Kidney (tissue), 14 donors: ENCODE measurements around the gene TMEM204. TPM values are rescaled to one million over a fixed set of nuclear protein-coding genes. Genes with fewer than 3 reads are reported as not detected.

Experiments
- DNase-seq, 5 donors: peaks; one replicate each; pipeline ENCODE4 v3.0.0-alpha.2; 2013 to 2020
- FAIRE-seq: peaks from 2 replicates; lab custom pipeline; 2012; peaks lifted over from hg19 to GRCh38; lab: Jason Lieb, UNC
- H3K27ac ChIP-seq, 2 donors: one replicate each; pipeline ENCODE4 v1.7.0; 2013; ENCODE audit warnings: low read depth in 2 of 2, low read length in 2 of 2, inconsistent platforms in 1 of 2
- H3K27me3 ChIP-seq: one replicate; pipeline ENCODE4 v1.7.1; 2013; ENCODE audit warnings: low read length, inconsistent platforms; ENCODE audit not compliant: control insufficient read depth, insufficient read depth
- H3K36me3 ChIP-seq, 3 donors: one replicate each; pipeline versions ENCODE4 v1.7.0 to v1.7.1; 2013; ENCODE audit warnings: low read length in 3 of 3, control low read depth in 1 of 3, inconsistent platforms in 1 of 3; ENCODE audit not compliant: insufficient read depth in 3 of 3, control insufficient read depth in 2 of 3
- H3K4me1 ChIP-seq, 3 donors: one replicate each; pipeline versions ENCODE4 v1.7.0 to v1.7.1; 2013; ENCODE audit warnings: low read length in 3 of 3, inconsistent platforms in 1 of 3, low read depth in 1 of 3; ENCODE audit not compliant: control insufficient read depth in 2 of 3, insufficient read depth in 2 of 3
- H3K4me3 ChIP-seq, 3 donors: one replicate each; pipeline versions ENCODE4 v1.7.0 to v1.8.1; 2013; ENCODE audit warnings: low read length in 3 of 3, control low read depth in 1 of 3, inconsistent platforms in 1 of 3
- H3K9ac ChIP-seq, 3 donors: one replicate each; pipeline versions ENCODE4 v1.7.0 to v1.7.1; 2013; ENCODE audit warnings: low read length in 3 of 3, control low read depth in 1 of 3, inconsistent platforms in 1 of 3
- H3K9me3 ChIP-seq, 3 donors: one replicate each; pipeline versions ENCODE4 v1.7.0 to v1.7.1; 2013; ENCODE audit warnings: low read length in 3 of 3, control low read depth in 1 of 3, inconsistent platforms in 1 of 3; ENCODE audit not compliant: control insufficient read depth in 2 of 3, insufficient read depth in 1 of 3
- CTCF ChIP-seq: IDR thresholded peaks from 3 replicates; pipeline ENCODE4 v1.5.1; 2012; ENCODE audit warnings: mild to moderate bottlenecking, moderate library complexity, borderline replicate concordance; ENCODE audit not compliant: insufficient read depth; ENCODE audit errors: extremely low read depth
- intact Hi-C: fragments of 100-400 bp; cut with DNase I; formaldehyde crosslinking; loops from one replicate; pipeline ENCODE4 v1.11.1; 2022
- polyA plus RNA-seq: library from polyadenylated mRNA; stranded (reverse); fragments of 350-450 nt; fragmentation: Illumina TruSeq; extraction: RNeasy Lipid Tissue Mini Kit (QIAGEN cat#74804); gene quantifications from one replicate; pipeline ENCODE4 v1.2.3, GENCODE V29; 2014; ENCODE audit warnings: low read depth, low replicate concordance; ENCODE audit not compliant: insufficient read depth
- total RNA-seq: library from RNA; stranded (reverse); fragmentation: NEBNext Ultra II Directional; extraction: Animal tissue kit (Norgen Biotek cat#: 25700); gene quantifications from one replicate; pipeline ENCODE4 v1.2.1, GENCODE V29; 2021
- donor health status: control.
- donor health status: control.
- donor health status: control.
- donor health status: control.
- donor health status: control.
- donor health status: DM: yes; HTN: yes; CAD: no.
- donor health status: Normal renal cell carcinoma (clear cell type).

TMEM204 gene
- total and polyA plus RNA-seq, 2 donors from 2014 or later, result 40.9 to 49.5 TPM

- Histone ChIP-seq H3K4me1 (peaks cover 0 to 3% (median 0%) of the 10 kb centered on the region in 3 donors), H3K9me3 (no peaks in the 10 kb centered on the region), H3K9ac (no peak overlapping the region), H3K4me3 (no peak overlapping the region), H3K27ac (no peak overlapping the region), H3K36me3 (peaks cover 0 to 3% (median 0%) of the 10 kb centered on the region in 3 donors), H3K27me3 (no peaks in the 10 kb centered on the region)
- no peak for TF ChIP-seq CTCF
- FAIRE-seq (no peak), DNase-seq (no peak)
- intact Hi-C loops, result no loop called here
Measured at GRCh38 chr16:1514507-1514906, 19.0 kb upstream of the TMEM204 start.

GRCh38 chr16:1518626-1519135 is 14.8 kb upstream of the TMEM204 start:
- peaks cover 0 to 3% (median 3%) of the 10 kb centered on the region in 3 donors for H3K36me3 ChIP-seq
- H3K4me1 ChIP-seq, result no peaks in the 10 kb centered on the region
- no peaks in the 10 kb centered on the region for H3K9me3 ChIP-seq
- intact Hi-C loops, result no loop called here
- H3K27me3 ChIP-seq, result no peaks in the 10 kb centered on the region
- DNase-seq (no peak), FAIRE-seq (no peak)
- TF ChIP-seq CTCF, result no peak
- no peak overlapping the region for H3K27ac ChIP-seq
- no peak overlapping the region for H3K4me3 ChIP-seq
- H3K9ac ChIP-seq, result no peak overlapping the region

DNA sequence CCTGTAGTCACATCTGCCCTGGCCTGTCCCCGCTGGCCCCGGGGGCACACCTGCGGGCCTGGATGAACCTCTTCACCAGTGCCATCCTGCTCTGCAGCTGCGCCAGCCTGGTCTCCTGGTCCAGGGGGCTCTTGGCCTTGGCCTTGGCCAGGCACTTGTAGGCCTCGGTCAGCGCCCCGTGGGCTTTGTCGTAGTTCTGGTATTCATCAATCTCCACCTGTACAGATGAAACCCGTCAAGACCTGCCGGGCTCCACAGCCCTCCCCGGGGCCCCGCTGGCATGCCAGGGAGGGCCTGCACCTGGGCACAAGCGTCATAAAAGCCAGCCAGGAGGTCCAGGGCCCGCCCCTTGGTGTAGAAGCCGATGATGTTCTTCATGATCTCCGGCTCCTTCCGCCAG is 13.6 kb upstream of the TMEM204 start:
- FAIRE-seq, result no peak

More for the DNA sequence above, 13.6 kb upstream of the TMEM204 start:
- H3K4me3 ChIP-seq, result no peak overlapping the region
- intact Hi-C loops, result no loop called here
- H3K4me1 ChIP-seq, result no peaks in the 10 kb centered on the region
- no peak overlapping the region for H3K9ac ChIP-seq
- TF ChIP-seq CTCF, result no peak
- H3K36me3 ChIP-seq, result peaks cover 0 to 3% (median 0%) of the 10 kb centered on the region in 3 donors
- H3K9me3 ChIP-seq, result no peaks in the 10 kb centered on the region
- H3K27me3 ChIP-seq, result no peaks in the 10 kb centered on the region
- H3K27ac ChIP-seq, result no peak overlapping the region
- no peak for DNase-seq
